Measurements from ENCODE around the gene SPSB1. TPM values are rescaled to one million over a fixed set of nuclear protein-coding genes. Genes with fewer than 3 reads are reported as not detected.

Gene SPSB1
- total and polyA plus RNA-seq, 2 donors from 2014 or later, result 12.7 to 25.9 TPM

DNA sequence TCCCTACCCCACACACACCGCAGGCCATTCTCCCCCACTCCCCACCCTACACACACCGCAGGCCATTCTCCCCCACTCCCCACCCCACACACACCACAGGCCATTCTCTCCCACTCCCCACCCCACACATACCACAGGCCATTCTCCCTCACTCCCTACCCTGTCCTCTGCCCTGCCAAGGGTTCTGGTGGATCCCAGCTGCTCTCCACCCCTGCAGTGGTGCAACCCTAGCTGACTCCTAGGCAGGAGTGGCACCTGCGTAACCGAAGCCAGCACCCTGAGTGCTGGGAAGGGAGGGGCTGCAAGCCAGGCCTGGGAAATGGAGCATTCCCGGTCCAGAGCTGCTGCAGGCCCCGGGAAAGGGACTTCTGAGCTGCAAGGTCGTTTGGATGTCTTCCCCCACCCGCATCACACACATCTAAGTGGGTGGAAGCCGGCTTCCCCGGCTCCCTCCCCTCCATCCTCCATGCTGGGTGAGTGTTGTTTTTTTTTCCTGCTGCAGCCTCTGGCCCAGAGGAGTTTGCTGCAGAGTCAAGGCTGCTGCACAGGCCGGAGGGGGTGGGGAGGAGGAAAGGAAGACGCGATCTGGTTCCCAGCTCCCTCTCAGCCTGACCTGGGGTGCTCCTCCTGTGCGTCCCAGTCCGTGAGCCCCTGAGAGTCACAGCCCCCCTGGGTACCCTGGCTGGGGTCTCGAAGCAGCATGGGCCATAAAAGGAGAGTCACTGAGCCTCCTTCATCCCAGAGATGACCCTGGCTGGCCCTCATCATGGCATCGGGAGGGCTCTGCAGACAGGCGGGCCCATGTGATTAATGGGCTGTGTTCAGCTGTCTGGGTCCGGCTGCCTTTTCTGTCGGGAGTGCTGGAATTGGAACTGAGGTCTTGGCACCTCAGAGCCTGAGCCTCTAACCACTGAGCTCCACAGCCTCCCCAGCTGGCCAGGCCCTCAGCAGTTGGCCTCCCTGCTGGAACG is 42.0 kb upstream of the SPSB1 start:
- no peaks in the 10 kb centered on the region for H3K27me3 ChIP-seq (ENCODE audit: control insufficient read depth, insufficient read depth, low read length)
- no peak overlapping the region for H3K4me3 ChIP-seq (ENCODE audit: low read length in 3 of 3)
- peaks cover 0 to 25% (median 21%) of the 10 kb centered on the region in 3 donors for H3K4me1 ChIP-seq (ENCODE audit: control insufficient read depth in 2 of 3, insufficient read depth in 2 of 3, low read depth in 1 of 3, low read length in 3 of 3)
- peak overlapping the region in 1 of 3 donors; percentile 61 for H3K9ac ChIP-seq (ENCODE audit: low read length in 3 of 3)
- H3K36me3 ChIP-seq (ENCODE audit: control insufficient read depth in 2 of 3, insufficient read depth in 3 of 3, low read length in 3 of 3), result peaks cover 0 to 13% (median 2%) of the 10 kb centered on the region in 3 donors
- no peaks in the 10 kb centered on the region for H3K9me3 ChIP-seq (ENCODE audit: control insufficient read depth in 2 of 3, insufficient read depth in 1 of 3, low read length in 3 of 3)
- TF ChIP-seq, protein P1, sequence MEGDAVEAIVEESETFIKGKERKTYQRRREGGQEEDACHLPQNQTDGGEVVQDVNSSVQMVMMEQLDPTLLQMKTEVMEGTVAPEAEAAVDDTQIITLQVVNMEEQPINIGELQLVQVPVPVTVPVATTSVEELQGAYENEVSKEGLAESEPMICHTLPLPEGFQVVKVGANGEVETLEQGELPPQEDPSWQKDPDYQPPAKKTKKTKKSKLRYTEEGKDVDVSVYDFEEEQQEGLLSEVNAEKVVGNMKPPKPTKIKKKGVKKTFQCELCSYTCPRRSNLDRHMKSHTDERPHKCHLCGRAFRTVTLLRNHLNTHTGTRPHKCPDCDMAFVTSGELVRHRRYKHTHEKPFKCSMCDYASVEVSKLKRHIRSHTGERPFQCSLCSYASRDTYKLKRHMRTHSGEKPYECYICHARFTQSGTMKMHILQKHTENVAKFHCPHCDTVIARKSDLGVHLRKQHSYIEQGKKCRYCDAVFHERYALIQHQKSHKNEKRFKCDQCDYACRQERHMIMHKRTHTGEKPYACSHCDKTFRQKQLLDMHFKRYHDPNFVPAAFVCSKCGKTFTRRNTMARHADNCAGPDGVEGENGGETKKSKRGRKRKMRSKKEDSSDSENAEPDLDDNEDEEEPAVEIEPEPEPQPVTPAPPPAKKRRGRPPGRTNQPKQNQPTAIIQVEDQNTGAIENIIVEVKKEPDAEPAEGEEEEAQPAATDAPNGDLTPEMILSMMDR (IDR thresholded peaks at IDR 0.05; ENCODE audit: borderline replicate concordance, extremely low read depth, insufficient read depth), result no peak
- FAIRE-seq (no peak), DNase-seq (peak; percentile 58 to 79 (median 68))
- peak overlapping the region; percentile 5 to 32 for H3K27ac ChIP-seq (ENCODE audit: low read depth in 2 of 2, low read length in 2 of 2)
- intact Hi-C loops (cut with DNase I), result no loop called here

DNA sequence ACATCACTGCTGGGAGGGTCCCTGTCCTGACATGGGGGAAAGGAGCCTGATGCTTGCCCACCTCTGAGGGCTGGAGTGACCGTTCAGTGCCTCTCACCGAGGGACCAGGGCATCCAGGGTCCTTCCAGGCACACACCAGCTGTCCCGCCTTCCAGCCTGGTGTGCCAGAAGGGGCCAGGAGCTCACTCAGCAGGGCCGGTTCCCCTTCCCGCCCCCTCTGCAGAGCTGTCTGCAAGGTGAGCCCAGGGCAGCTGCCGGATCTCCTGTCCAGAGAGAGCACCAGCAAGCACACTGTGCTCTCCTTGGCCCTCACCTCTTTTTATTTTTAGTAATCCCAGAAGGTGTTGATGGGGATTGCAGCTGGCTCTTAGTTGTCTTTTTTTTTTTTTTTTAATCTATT is 41.2 kb upstream of the SPSB1 start:
- FAIRE-seq (no peak), DNase-seq (peak in 1 of 5 donors; percentile 57)
- TF ChIP-seq, protein P1 (IDR thresholded peaks at IDR 0.05; ENCODE audit: borderline replicate concordance, extremely low read depth, insufficient read depth), result no peak
- Histone ChIP-seq H3K36me3 (ENCODE audit: control insufficient read depth in 2 of 3, insufficient read depth in 3 of 3, low read length in 3 of 3) (peaks cover 0 to 13% (median 2%) of the 10 kb centered on the region in 3 donors), H3K27ac (ENCODE audit: low read depth in 2 of 2, low read length in 2 of 2) (no peak overlapping the region), H3K9me3 (ENCODE audit: control insufficient read depth in 2 of 3, insufficient read depth in 1 of 3, low read length in 3 of 3) (no peaks in the 10 kb centered on the region), H3K4me3 (ENCODE audit: low read length in 3 of 3) (no peak overlapping the region), H3K9ac (ENCODE audit: low read length in 3 of 3) (no peak overlapping the region), H3K4me1 (ENCODE audit: control insufficient read depth in 2 of 3, insufficient read depth in 2 of 3, low read depth in 1 of 3, low read length in 3 of 3) (peaks cover 0 to 25% (median 21%) of the 10 kb centered on the region in 3 donors), H3K27me3 (ENCODE audit: control insufficient read depth, insufficient read depth, low read length) (no peaks in the 10 kb centered on the region)
- intact Hi-C loops (cut with DNase I), result no loop called here

DNA sequence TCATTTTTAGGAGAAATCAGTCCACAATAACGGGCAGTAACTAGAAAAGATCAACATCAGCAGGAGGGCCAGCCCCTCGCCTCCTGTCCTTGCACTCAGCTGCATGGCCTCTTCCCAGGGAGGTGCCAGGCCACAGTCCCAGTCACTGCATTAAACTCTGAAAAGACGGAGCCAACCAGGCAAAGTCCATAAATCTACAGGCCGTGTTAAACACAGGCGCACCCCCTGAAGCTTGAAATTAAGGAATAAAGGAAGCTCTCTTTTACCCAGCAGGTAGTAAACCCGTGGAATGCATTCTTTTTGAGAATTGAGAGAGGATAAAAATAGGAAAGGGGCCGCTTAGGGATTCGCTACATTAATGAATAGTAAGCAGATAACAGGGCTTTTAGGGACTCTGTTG is 39.7 kb upstream of the SPSB1 start:
- intact Hi-C loops (cut with DNase I), result no loop called here
- TF ChIP-seq, protein P1 (IDR thresholded peaks at IDR 0.05; ENCODE audit: borderline replicate concordance, extremely low read depth, insufficient read depth), result no peak
- FAIRE-seq (no peak), DNase-seq (peak in 3 of 5 donors; percentile 64 to 79 (median 76))
- peaks cover 0 to 25% (median 21%) of the 10 kb centered on the region in 3 donors for H3K4me1 ChIP-seq (ENCODE audit: control insufficient read depth in 2 of 3, insufficient read depth in 2 of 3, low read depth in 1 of 3, low read length in 3 of 3)
- H3K4me3 ChIP-seq (ENCODE audit: low read length in 3 of 3), result no peak overlapping the region
- H3K9me3 ChIP-seq (ENCODE audit: control insufficient read depth in 2 of 3, insufficient read depth in 1 of 3, low read length in 3 of 3), result no peaks in the 10 kb centered on the region
- no peak overlapping the region for H3K9ac ChIP-seq (ENCODE audit: low read length in 3 of 3)
- peaks cover 0 to 4% (median 0%) of the 10 kb centered on the region in 3 donors for H3K36me3 ChIP-seq (ENCODE audit: control insufficient read depth in 2 of 3, insufficient read depth in 3 of 3, low read length in 3 of 3)
- no peaks in the 10 kb centered on the region for H3K27me3 ChIP-seq (ENCODE audit: control insufficient read depth, insufficient read depth, low read length)
- H3K27ac ChIP-seq (ENCODE audit: low read depth in 2 of 2, low read length in 2 of 2), result no peak overlapping the region

Measured in kidney (tissue), 14 donors.